Pancreas (tissue), 10 donors: Measurements from ENCODE around the gene SOD3. TPM values are rescaled to one million over a fixed set of nuclear protein-coding genes. Genes with fewer than 3 reads are reported as not detected.

Source experiments
- ATAC-seq, 4 donors: fragments of 200-7000 bp; cut with Tn5 transposase; one replicate each; pipeline versions ENCODE4 v1.8.0 to v1.9.1; 2020; ENCODE audit warnings: mild to moderate bottlenecking in 4 of 4, moderate library complexity in 4 of 4
- DNase-seq, 6 donors: peaks; one replicate each; pipeline ENCODE4 v3.0.0-alpha.2; 2020
- FAIRE-seq: peaks from 2 replicates; lab custom pipeline; 2012; peaks lifted over from hg19 to GRCh38; lab: Jason Lieb, UNC
- H3K27ac ChIP-seq, 4 donors: fragments of 200-600 bp; sonication (generic); 1 replicate in 3 of 4; 2 replicates in 1 of 4; pipeline versions ENCODE4 v1.5.0 to v1.8.0; 2020
- H3K27me3 ChIP-seq, 4 donors: fragments of 200-600 bp; one replicate each; pipeline ENCODE4 v1.8.0; 2021
- H3K36me3 ChIP-seq, 3 donors: fragments of 200-600 bp; sonication (generic) in 1 of 3; one replicate each; pipeline versions ENCODE4 v1.5.0 to v1.8.0; 2020 to 2021
- H3K4me1 ChIP-seq, 3 donors: fragments of 200-600 bp; one replicate each; pipeline ENCODE4 v1.8.0; 2021
- H3K4me3 ChIP-seq, 4 donors: fragments of 200-600 bp; sonication (generic) in 2 of 4; one replicate each; pipeline versions ENCODE4 v1.5.0 to v1.8.0; 2020 to 2021
- H3K9me3 ChIP-seq, 4 donors: fragments of 200-600 bp; one replicate each; pipeline ENCODE4 v1.8.0; 2021
- WGBS, 2 donors: extraction: QIAGEN DNeasy Blood & Tissue Kit; methylation state at CpG; one replicate each; pipeline ENCODE4 v1.1.7; 2013; 5-methylcytosine and 5-hydroxymethylcytosine counted together
- intact Hi-C, 3 donors: fragments of 100-400 bp; cut with DNase I; formaldehyde crosslinking; loops; one replicate each; pipeline versions ENCODE4 v1.11.1 to v1.14.2; 2022
- polyA plus RNA-seq, 2 donors: library from polyadenylated mRNA; stranded (reverse); fragments of 200-250 nt; gene quantifications; one replicate each; pipeline ENCODE4 v1.2.3, GENCODE V29; 2013
- total RNA-seq, 6 donors: library from RNA; stranded (reverse); fragmentation: NEBNext Ultra II Directional in 4 of 6; extraction: Animal tissue kit (Norgen Biotek cat#: 25700) in 4 of 6; gene quantifications; one replicate each; pipeline versions ENCODE4 v1.2.1 to v1.2.4, GENCODE V29; 2021 to 2023
- TF ChIP-seq, protein P1 (sequence below), 4 donors: fragments of 200-600 bp; sonication (generic) in 3 of 4; IDR thresholded peaks; one replicate each; pipeline versions ENCODE4 v1.5.0 to v1.8.0; 2021; ENCODE audit warnings: antibody characterized with exemption in 4 of 4
- donor health status: healthy with polysubstance abuse.
- donor health status: DM: no; HTN: no; CAD: no; lungs with moderate emphysema.
- donor health status: DM: no; HTN: no; CAD: no.
- donor health status: control.
- donor health status: control.
- donor health status: Bipolar disorder and iron deficiency.
- donor health status: DM: yes; HTN: yes; CAD: no.
- donor health status: DM: no; HTN: no; CAD: no.
- donor health status: DM: no; HTN: no; CAD: no.
- donor health status: DM: yes; HTN: yes; CAD: no.

Gene SOD3
- total and polyA plus RNA-seq, 8 donors = 21.2 to 43.9 (median 37.2) TPM

DNA sequence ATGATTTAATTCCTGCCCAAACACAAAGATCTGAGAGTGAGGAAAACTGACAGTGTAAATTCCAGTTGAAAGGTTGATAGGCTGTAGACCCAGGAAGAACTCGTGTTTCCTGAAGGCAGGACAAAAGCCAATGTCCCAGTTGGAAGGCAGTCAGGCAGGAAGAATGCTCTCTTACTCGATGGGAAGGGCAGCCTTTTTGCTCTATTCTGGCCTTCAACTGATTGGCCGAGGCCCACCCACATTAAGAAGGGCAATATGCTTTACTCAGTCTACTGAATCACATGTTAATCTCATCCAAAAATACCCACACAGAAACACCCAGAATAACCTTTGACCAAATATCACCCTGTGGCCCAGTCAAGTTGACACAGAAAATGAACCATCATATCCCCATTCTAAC, 45.3 kb upstream of the SOD3 start:
- Histone ChIP-seq H3K36me3 (no peaks in the 10 kb centered on the region), H3K27me3 (no peaks in the 10 kb centered on the region), H3K9me3 (no peaks in the 10 kb centered on the region), H3K4me1 (no peaks in the 10 kb centered on the region), H3K27ac (no peak overlapping the region), H3K4me3 (no peak overlapping the region)
- FAIRE-seq (no peak), ATAC-seq (no peak), DNase-seq (no peak)
- 62 to 65% methylated on average over 3 of the region's 3 CpGs for WGBS, 2 donors
- TF ChIP-seq, protein P1, sequence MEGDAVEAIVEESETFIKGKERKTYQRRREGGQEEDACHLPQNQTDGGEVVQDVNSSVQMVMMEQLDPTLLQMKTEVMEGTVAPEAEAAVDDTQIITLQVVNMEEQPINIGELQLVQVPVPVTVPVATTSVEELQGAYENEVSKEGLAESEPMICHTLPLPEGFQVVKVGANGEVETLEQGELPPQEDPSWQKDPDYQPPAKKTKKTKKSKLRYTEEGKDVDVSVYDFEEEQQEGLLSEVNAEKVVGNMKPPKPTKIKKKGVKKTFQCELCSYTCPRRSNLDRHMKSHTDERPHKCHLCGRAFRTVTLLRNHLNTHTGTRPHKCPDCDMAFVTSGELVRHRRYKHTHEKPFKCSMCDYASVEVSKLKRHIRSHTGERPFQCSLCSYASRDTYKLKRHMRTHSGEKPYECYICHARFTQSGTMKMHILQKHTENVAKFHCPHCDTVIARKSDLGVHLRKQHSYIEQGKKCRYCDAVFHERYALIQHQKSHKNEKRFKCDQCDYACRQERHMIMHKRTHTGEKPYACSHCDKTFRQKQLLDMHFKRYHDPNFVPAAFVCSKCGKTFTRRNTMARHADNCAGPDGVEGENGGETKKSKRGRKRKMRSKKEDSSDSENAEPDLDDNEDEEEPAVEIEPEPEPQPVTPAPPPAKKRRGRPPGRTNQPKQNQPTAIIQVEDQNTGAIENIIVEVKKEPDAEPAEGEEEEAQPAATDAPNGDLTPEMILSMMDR (IDR thresholded peaks at IDR 0.05) = no peak
- intact Hi-C loops = no loop called here

DNA sequence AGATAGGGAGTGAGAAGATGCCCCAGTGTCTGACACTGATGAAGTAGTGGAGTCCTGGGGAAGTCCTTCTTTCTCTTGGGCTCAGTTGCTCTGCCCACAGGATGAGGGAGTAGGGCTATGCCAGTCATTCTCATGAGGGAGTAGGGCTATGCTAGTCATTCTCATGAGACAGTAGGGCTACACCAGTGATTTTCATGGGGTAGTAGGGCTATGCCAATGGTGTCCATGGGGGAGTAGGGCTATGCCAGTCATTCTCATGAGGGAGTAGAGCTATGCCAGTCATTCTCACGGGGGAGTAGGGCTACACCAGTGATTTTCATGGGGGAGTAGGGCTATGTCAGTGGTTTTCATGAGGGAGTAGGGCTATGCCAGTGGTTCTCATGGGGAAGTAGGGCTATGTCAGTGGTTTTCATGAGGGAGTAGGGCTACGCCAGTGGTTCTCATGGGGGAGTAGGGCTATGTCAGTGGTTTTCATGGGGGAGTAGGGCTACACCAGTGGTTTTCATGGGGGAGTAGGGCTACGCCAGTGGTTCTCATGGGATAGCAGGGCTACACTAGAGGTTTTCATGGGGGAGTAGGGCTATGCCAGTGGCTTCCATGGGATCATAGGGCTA, 43.3 kb upstream of the SOD3 start:
- DNase-seq (no peak), ATAC-seq (no peak), FAIRE-seq (no peak)
- H3K36me3 ChIP-seq = no peaks in the 10 kb centered on the region
- no peak overlapping the region for H3K27ac ChIP-seq
- H3K9me3 ChIP-seq = peaks cover 0 to 6% (median 0%) of the 10 kb centered on the region in 4 donors
- intact Hi-C loops = no loop called here
- no peak overlapping the region for H3K4me3 ChIP-seq
- no peaks in the 10 kb centered on the region for H3K4me1 ChIP-seq
- TF ChIP-seq, protein P1 (IDR thresholded peaks at IDR 0.05) = no peak
- WGBS, 2 donors = 83 to 85% methylated on average over 3 of the region's 3 CpGs
- no peaks in the 10 kb centered on the region for H3K27me3 ChIP-seq

DNA sequence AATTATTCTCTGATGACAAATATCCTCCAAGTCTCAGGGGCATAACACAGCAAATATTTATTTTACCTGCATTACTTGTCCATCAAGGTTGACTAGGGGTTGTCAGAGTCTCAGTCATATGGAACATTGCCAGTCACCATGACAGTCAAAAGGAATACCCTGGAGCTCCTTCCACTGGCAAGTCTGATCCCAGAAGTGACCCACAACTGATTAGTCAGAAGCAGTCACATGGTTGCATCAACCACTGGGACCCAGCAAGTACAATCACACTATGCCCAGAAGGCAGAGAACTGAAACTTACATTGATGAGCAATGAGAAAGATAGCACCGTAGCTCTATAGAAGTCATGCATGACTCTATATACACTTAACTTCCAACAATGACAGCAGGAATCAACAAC, 41.9 kb upstream of the SOD3 start:
- Histone ChIP-seq H3K36me3 (no peaks in the 10 kb centered on the region), H3K27ac (no peak overlapping the region), H3K27me3 (no peaks in the 10 kb centered on the region), H3K4me3 (no peak overlapping the region), H3K9me3 (peaks cover 0 to 6% (median 0%) of the 10 kb centered on the region in 4 donors), H3K4me1 (no peaks in the 10 kb centered on the region)
- 70 to 80% methylated on average over 1 of the region's 1 CpG for WGBS, 2 donors
- intact Hi-C loops = no loop called here
- DNase-seq (no peak), FAIRE-seq (no peak), ATAC-seq (no peak)
- TF ChIP-seq, protein P1 (IDR thresholded peaks at IDR 0.05) = no peak

DNA sequence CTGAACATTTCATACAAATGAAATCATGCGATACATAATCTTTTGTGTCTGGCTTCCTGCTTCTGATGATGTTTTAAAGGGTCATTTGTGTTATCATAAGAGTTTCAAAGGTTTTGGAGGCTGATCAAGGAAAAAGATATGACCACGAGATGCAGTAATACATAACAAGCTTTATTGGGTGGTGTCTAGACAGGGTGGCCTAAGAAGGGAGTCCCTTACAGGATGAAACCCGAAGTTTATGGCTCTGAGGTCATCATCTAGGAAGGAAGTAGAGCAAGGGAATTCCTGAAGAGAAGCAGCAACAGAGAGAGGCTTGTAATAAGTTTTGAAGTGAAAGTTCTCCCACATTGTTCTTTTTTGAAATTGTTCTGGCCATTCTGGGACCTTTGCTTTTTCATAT, 40.8 kb upstream of the SOD3 start:
- Histone ChIP-seq H3K4me1 (no peaks in the 10 kb centered on the region), H3K27ac (no peak overlapping the region), H3K9me3 (peaks cover 0 to 6% (median 0%) of the 10 kb centered on the region in 4 donors), H3K27me3 (no peaks in the 10 kb centered on the region), H3K36me3 (no peaks in the 10 kb centered on the region), H3K4me3 (no peak overlapping the region)
- no peak for FAIRE-seq
- intact Hi-C loops = no loop called here
- 38 to 44% methylated on average over 3 of the region's 3 CpGs for WGBS, 2 donors
- DNase-seq = no peak
- ATAC-seq = no peak
- TF ChIP-seq, protein P1 (IDR thresholded peaks at IDR 0.05) = no peak

DNA sequence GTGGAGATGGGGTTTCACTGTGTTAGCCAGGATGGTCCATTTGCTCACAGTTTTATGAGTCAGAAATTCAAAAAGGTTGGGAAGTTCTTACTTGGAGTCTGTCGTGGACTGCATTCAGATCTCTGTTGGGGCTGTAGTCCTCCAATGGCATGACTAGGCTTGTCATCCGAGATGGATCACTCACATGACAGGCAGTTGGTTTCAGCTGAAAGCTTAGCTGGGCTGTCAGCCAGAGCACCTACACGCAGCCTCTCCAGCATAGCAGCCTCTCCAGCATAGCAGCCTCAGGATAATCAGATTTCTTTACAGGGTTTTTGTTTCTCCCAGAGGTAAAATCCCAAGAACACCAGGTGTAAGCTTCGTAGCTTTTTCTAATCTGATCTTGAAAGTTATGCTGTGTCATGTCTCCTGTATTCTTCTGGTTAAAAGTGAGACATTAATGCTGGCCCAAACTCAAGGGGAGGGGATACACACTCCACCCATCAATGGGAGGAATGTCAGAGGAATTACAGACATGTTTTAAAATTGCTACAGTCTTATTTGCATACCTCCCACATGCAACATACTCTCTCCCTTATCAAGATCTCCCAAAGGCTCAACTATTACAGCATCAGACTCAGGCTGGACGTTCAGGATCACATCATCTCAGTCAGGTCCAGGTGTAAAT, 31.6 kb upstream of the SOD3 start:
- ATAC-seq = peak in 3 of 4 donors; percentile 41 to 57 (median 48)
- no peaks in the 10 kb centered on the region for H3K36me3 ChIP-seq
- no peaks in the 10 kb centered on the region for H3K4me1 ChIP-seq
- WGBS, 2 donors = 30 to 31% methylated on average over 5 of the region's 5 CpGs
- TF ChIP-seq, protein P1 (IDR thresholded peaks at IDR 0.05) = no peak
- intact Hi-C loops = no loop called here
- H3K27me3 ChIP-seq = no peaks in the 10 kb centered on the region
- H3K4me3 ChIP-seq = no peak overlapping the region
- H3K9me3 ChIP-seq = no peaks in the 10 kb centered on the region
- FAIRE-seq = no peak
- H3K27ac ChIP-seq = no peak overlapping the region
- no peak for DNase-seq
